Nephron progenitor cell (in vitro differentiated cells): ENCODE measurements around the gene IL20RA.

Experiments
- DNase-seq: peaks from one replicate; pipeline ENCODE4 v3.0.0; 2021
- H3K27ac Mint-ChIP-seq: 2 replicates; pipeline ENCODE4 v1.8.0; 2021; ENCODE audit warnings: mild to moderate bottlenecking, moderate library complexity, mixed read lengths
- H3K27me3 Mint-ChIP-seq: 2 replicates; pipeline ENCODE4 v1.8.0; 2021; ENCODE audit warnings: mild to moderate bottlenecking, low read depth, mixed read lengths; ENCODE audit not compliant: poor library complexity
- H3K36me3 Mint-ChIP-seq: 2 replicates; pipeline ENCODE4 v1.8.0; 2021; ENCODE audit warnings: low read depth, mixed read lengths
- H3K4me1 Mint-ChIP-seq: 2 replicates; pipeline ENCODE4 v1.8.0; 2021; ENCODE audit warnings: mixed read lengths
- H3K4me3 Mint-ChIP-seq: 2 replicates; pipeline ENCODE4 v1.8.0; 2021; ENCODE audit warnings: mild to moderate bottlenecking, moderate library complexity, mixed read lengths
- H3K9me3 Mint-ChIP-seq: 2 replicates; pipeline ENCODE4 v1.8.0; 2021; ENCODE audit warnings: mild to moderate bottlenecking, moderate library complexity, mixed read lengths
- TF ChIP-seq, protein P1 (sequence below): fragments of 200-600 bp; sonication (generic); IDR thresholded peaks from 2 replicates; pipeline ENCODE4 v1.5.0; 2021; ENCODE audit warnings: antibody characterized with exemption

The IL20RA gene

DNA sequence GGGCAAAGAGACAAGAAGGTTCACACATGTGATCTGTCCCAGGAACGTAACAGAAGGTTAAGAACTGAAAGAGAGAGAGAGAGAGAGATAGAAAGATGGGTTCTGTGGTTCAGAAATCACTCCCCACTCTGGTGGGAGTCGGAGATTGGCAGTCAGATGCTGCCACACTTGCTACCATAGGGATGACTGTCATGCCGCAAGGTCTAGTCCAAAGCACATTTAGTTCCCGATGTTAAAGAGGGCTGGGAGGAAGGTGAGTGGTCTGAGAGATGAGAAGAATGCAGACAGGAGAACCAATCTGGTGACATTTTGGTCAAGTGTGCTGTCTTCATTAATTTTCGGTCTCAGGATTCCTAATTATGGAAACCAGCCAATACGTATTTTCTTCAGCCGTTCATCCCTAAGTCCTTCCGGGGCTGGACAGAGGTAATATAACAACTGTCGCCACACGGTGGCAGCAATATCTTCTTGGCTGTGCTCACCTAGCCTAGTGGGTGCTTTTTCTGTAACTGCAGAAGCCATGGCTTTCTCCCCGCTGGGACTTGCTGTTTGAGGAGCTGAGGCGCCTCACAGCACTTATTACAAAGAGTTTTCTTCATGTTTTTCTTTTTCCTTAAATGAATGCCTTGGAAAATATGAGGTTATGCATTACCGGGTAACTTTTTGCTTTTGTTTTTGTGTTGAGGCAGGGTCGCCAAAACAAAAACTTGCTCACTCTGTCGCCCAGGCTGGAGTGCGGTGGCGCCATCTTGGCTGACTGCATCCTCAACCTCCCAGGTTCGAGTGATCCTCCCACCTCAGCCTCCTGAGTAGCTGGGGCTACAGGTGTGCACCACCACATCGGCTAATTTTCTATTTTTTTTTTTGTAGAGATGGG lies 76.7 kb downstream of the IL20RA start:
- Mint-ChIP-seq H3K4me1 (peaks cover 7% of the 10 kb centered on the region), H3K4me3 (no peak overlapping the region), H3K36me3 (no peaks in the 10 kb centered on the region), H3K27me3 (peaks cover 14% of the 10 kb centered on the region), H3K9me3 (no peaks in the 10 kb centered on the region), H3K27ac (no peak overlapping the region)
- TF ChIP-seq, protein P1, sequence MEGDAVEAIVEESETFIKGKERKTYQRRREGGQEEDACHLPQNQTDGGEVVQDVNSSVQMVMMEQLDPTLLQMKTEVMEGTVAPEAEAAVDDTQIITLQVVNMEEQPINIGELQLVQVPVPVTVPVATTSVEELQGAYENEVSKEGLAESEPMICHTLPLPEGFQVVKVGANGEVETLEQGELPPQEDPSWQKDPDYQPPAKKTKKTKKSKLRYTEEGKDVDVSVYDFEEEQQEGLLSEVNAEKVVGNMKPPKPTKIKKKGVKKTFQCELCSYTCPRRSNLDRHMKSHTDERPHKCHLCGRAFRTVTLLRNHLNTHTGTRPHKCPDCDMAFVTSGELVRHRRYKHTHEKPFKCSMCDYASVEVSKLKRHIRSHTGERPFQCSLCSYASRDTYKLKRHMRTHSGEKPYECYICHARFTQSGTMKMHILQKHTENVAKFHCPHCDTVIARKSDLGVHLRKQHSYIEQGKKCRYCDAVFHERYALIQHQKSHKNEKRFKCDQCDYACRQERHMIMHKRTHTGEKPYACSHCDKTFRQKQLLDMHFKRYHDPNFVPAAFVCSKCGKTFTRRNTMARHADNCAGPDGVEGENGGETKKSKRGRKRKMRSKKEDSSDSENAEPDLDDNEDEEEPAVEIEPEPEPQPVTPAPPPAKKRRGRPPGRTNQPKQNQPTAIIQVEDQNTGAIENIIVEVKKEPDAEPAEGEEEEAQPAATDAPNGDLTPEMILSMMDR: peak; percentile 67
- peak; percentile 70 for DNase-seq

DNA sequence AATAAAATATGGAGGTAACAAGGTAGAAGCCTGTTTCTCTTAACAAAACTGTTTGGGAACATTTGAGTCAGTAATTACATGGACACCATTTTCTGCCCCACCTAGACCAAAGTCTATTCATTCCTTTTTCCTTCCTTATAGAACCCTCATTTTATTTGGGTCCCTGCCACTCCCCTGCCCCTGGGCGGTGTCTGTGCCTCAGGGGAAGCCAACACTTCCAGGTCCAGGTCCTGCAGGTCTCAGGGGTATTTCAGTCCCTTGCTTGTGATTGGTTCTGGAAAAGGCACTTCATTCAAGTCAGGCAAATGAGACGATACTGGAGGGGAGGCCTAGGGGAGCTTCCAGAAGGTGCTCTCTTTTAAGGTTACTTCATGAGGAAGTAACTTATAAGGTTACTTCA lies 80.4 kb downstream of the IL20RA start:
- TF ChIP-seq, protein P1: no peak
- DNase-seq: no peak
- peaks cover 10% of the 10 kb centered on the region for H3K27me3 Mint-ChIP-seq
- no peaks in the 10 kb centered on the region for H3K36me3 Mint-ChIP-seq
- H3K9me3 Mint-ChIP-seq: no peaks in the 10 kb centered on the region
- no peak overlapping the region for H3K4me3 Mint-ChIP-seq
- no peak overlapping the region for H3K27ac Mint-ChIP-seq
- peaks cover 31% of the 10 kb centered on the region for H3K4me1 Mint-ChIP-seq

DNA sequence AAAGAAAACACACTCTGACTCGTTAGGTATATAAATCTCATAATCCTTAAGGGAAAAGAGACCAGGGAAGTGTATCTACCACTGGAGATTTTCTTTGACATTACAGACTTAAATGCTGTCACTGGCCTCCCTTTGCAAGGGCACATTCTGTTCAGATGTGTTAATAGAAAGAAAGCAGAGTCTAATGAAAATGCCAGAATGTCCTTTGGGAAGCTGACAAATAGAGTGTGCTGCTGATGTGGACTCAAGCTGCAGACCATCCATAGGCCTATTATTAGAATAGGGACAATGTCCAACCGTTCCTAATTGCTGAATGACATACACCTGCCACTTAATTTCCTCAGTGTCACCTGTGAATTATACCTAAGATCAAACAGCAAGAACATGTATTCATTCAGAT lies 81.5 kb downstream of the IL20RA start:
- H3K4me3 Mint-ChIP-seq: no peak overlapping the region
- no peak overlapping the region for H3K27ac Mint-ChIP-seq
- H3K36me3 Mint-ChIP-seq: no peaks in the 10 kb centered on the region
- no peak for DNase-seq
- H3K4me1 Mint-ChIP-seq: peaks cover 38% of the 10 kb centered on the region
- H3K9me3 Mint-ChIP-seq: no peaks in the 10 kb centered on the region
- TF ChIP-seq, protein P1: no peak
- peaks cover 10% of the 10 kb centered on the region for H3K27me3 Mint-ChIP-seq

DNA sequence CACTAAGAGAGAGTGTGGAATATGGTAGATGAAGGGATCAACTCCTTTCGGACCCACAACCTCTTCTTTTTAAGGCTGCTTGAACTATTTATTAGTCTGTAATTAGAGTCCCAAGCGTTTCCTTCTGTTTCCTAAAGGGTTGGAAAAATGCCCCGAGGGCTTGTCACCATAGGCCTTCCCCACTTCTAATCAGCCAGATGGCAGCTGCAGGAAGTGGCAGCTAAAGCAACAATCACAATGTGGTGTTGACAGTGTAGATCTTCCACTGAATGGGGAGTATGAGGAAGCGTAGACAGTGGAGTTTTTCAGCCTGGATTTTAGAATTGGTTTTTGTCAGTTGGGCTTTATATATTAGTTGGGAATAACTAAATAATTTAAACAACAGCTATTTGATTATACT lies 82.1 kb downstream of the IL20RA start:
- H3K27ac Mint-ChIP-seq: no peak overlapping the region
- no peaks in the 10 kb centered on the region for H3K36me3 Mint-ChIP-seq
- TF ChIP-seq, protein P1: no peak
- H3K9me3 Mint-ChIP-seq: no peaks in the 10 kb centered on the region
- H3K4me3 Mint-ChIP-seq: no peak overlapping the region
- H3K4me1 Mint-ChIP-seq: peaks cover 38% of the 10 kb centered on the region
- peaks cover 7% of the 10 kb centered on the region for H3K27me3 Mint-ChIP-seq
- no peak for DNase-seq

DNA sequence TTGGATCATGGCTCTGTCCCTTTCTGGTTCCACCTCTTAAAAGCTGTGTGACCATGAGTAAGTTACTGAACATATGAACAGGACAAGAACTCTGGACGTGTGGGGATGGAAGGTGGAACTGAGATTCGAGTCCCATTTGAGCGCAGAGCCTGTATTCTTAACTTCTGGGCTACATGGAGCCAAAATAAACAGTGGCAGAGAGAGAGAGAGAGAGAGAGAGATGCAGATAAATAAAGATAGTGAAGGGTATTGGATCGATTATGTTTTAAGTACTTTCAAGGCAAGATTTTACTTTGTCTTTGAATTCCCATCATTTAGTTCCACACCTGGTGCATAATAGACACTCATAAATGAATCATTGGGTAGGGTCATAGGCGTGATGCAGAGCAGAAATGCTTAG lies 82.9 kb downstream of the IL20RA start:
- peaks cover 43% of the 10 kb centered on the region for H3K4me1 Mint-ChIP-seq
- no peaks in the 10 kb centered on the region for H3K36me3 Mint-ChIP-seq

More for the DNA sequence above, 82.9 kb downstream of the IL20RA start:
- Mint-ChIP-seq H3K9me3 (no peaks in the 10 kb centered on the region), H3K27me3 (peaks cover 6% of the 10 kb centered on the region), H3K4me3 (no peak overlapping the region), H3K27ac (no peak overlapping the region)
- TF ChIP-seq, protein P1: no peak
- DNase-seq: no peak
